GM12878 (cell line): Measurements from ENCODE around the gene MEIOSIN. TPM values are rescaled to one million over a fixed set of nuclear protein-coding genes. Genes with fewer than 3 reads are reported as not detected.

Experiments
- ATAC-seq: fragments of 200-7000 bp; cut with Tn5 transposase; 3 replicates; pipeline ENCODE4 v1.9.1; 2020; ENCODE audit warnings: mild to moderate bottlenecking, moderate library complexity
- BruUV-seq: library from RNA; stranded (reverse); fragments of 400-500 nt; replicated peaks from 2 replicates; lab custom pipeline; 2021; lab: Mats Ljungman, UMichigan
- CTCF ChIA-PET: fragments of 300-600 bp; sonication (Branson Sonifier 250); formaldehyde crosslinking; extraction: SDS; loops from one replicate; lab custom pipeline; 2021; ENCODE audit warnings: inconsistent platforms; lab: Yijun Ruan, JAX
- POLR2A ChIA-PET: fragments of 350-600 bp; formaldehyde crosslinking; extraction: SDS; loops from one replicate; lab custom pipeline; 2021; ENCODE audit warnings: inconsistent platforms; lab: Charles Lee
- RAD21 ChIA-PET: fragments of 300-600 bp; sonication (Branson Sonifier 250); formaldehyde crosslinking; loops from one replicate; lab custom pipeline; 2023; ENCODE audit warnings: antibody characterized with exemption; ENCODE audit not compliant: unreplicated experiment; lab: Charles Lee
- SMC1A ChIA-PET: fragments of 300-600 bp; sonication (Branson Sonifier 250); formaldehyde crosslinking; loops from one replicate; lab custom pipeline; 2023; ENCODE audit not compliant: unreplicated experiment, uncharacterized antibody; lab: Charles Lee
- DNase-seq: peaks from one replicate; pipeline ENCODE4 v3.0.0-alpha.2; 2011; ENCODE audit warnings: low read depth, low spot score
- FAIRE-seq: peaks from 3 replicates; lab custom pipeline; 2011; peaks lifted over from hg19 to GRCh38; lab: Jason Lieb, UNC
- H2AFZ ChIP-seq: 2 replicates; pipeline ENCODE4 v1.6.0; 2011; ENCODE audit warnings: low read depth, low read length, control low read depth; ENCODE audit not compliant: control insufficient read depth
- H3K27ac ChIP-seq: 2 replicates; pipeline ENCODE4 v1.5.1; 2011; ENCODE audit warnings: control low read depth; ENCODE audit not compliant: control insufficient read depth, insufficient read depth
- H3K27me3 ChIP-seq, 2 experiments: replicated peaks in 1 of 2; 2 replicates each; pipeline versions ENCODE4 v1.6.0 to v1.6.1; 2011; ENCODE audit warnings: low read length in 1 of 2; ENCODE audit not compliant: control insufficient read depth in 2 of 2, insufficient read depth in 2 of 2
- H3K36me3 ChIP-seq, 2 experiments: 2 replicates each; pipeline ENCODE4 v1.5.1; 2011; ENCODE audit warnings: low read length in 1 of 2; ENCODE audit not compliant: control insufficient read depth in 2 of 2, insufficient read depth in 2 of 2
- H3K4me1 ChIP-seq: 2 replicates; pipeline ENCODE4 v1.6.1; 2011; ENCODE audit warnings: mild to moderate bottlenecking, low read length, moderate library complexity, mixed read lengths; ENCODE audit not compliant: control insufficient read depth, insufficient read depth
- H3K4me2 ChIP-seq: 2 replicates; pipeline ENCODE4 v1.6.0; 2011; ENCODE audit warnings: control low read depth; ENCODE audit not compliant: control insufficient read depth, insufficient read depth
- H3K4me3 ChIP-seq: fragments of 200-600 bp; sonication (generic); 2 replicates; pipeline ENCODE4 v1.5.1; 2016
- H3K79me2 ChIP-seq: 2 replicates; pipeline ENCODE4 v1.6.0; 2011; ENCODE audit warnings: low read length; ENCODE audit not compliant: control insufficient read depth, insufficient read depth
- H3K9ac ChIP-seq: 2 replicates; pipeline ENCODE4 v1.8.0; 2011; ENCODE audit warnings: low read length, control low read depth, mixed read lengths; ENCODE audit not compliant: control insufficient read depth, insufficient read depth
- H3K9me3 ChIP-seq: replicated peaks from 3 replicates; pipeline ENCODE4 v1.5.1; 2011; ENCODE audit warnings: mild to moderate bottlenecking, low read length; ENCODE audit not compliant: control insufficient read depth, insufficient read depth
- H4K20me1 ChIP-seq: 2 replicates; pipeline ENCODE4 v1.6.0; 2011; ENCODE audit not compliant: control insufficient read depth, insufficient read depth
- BCL11A ChIP-seq: IDR thresholded peaks from 2 replicates; pipeline ENCODE4 v1.6.1; 2011; ENCODE audit warnings: low read depth, low read length
- JUND ChIP-seq: IDR thresholded peaks from 2 replicates; pipeline ENCODE4 v1.6.1; 2012; ENCODE audit warnings: low read depth, mild to moderate bottlenecking, low read length, improper control_type of control experiment, moderate library complexity
- MAX ChIP-seq: IDR thresholded peaks from 2 replicates; pipeline ENCODE4 v1.6.1; 2012; ENCODE audit warnings: low read depth, low read length, improper control_type of control experiment
- MLLT1 ChIP-seq: fragments of 450-650 bp; IDR thresholded peaks from 2 replicates; pipeline ENCODE4 v1.6.1; 2016; ENCODE audit warnings: mild to moderate bottlenecking
- NFYB ChIP-seq: IDR thresholded peaks from 2 replicates; pipeline ENCODE4 v1.6.1; 2011; ENCODE audit warnings: low read depth, mild to moderate bottlenecking, low read length, improper control_type of control experiment, moderate library complexity; ENCODE audit not compliant: insufficient read depth
- PBX3 ChIP-seq: IDR thresholded peaks from 2 replicates; pipeline ENCODE4 v1.6.1; 2011; ENCODE audit warnings: mild to moderate bottlenecking, low read depth, low read length, moderate library complexity; ENCODE audit not compliant: insufficient replicate concordance
- POLR2A ChIP-seq: IDR thresholded peaks from 2 replicates; pipeline ENCODE4 v1.6.1; 2011; ENCODE audit warnings: low read depth, mild to moderate bottlenecking, low read length
- SP1 ChIP-seq: IDR thresholded peaks from one replicate; pipeline ENCODE4 v1.6.1; 2011; ENCODE audit warnings: low read depth, low read length
- SPI1 ChIP-seq: IDR thresholded peaks from 2 replicates; pipeline ENCODE4 v1.6.1; 2011; ENCODE audit warnings: low read depth, mild to moderate bottlenecking, low read length, moderate library complexity, borderline replicate concordance; ENCODE audit not compliant: insufficient read depth
- TCF12 ChIP-seq: IDR thresholded peaks from 2 replicates; pipeline ENCODE4 v1.6.1; 2011; ENCODE audit warnings: low read depth, mild to moderate bottlenecking, low read length
- ZNF24 ChIP-seq: fragments of 450-650 bp; IDR thresholded peaks from 2 replicates; pipeline ENCODE4 v1.6.1; 2017; ENCODE audit warnings: antibody characterized with exemption, mild to moderate bottlenecking
- WGBS: methylation state at CpG from one replicate; pipeline ENCODE4 v1.1.6; 2016; ENCODE audit warnings: low lambda C conversion rate; ENCODE audit not compliant: insufficient replicate concordance, insufficient coverage; ENCODE audit errors: missing lambda C conversion rate; 5-methylcytosine and 5-hydroxymethylcytosine counted together
- in situ Hi-C: fragments of 300-500 bp; cut with MboI; formaldehyde crosslinking; loops from 9 replicates; pipeline ENCODE4 v1.14.3; 2018; ENCODE audit warnings: mixed read lengths
- intact Hi-C: fragments of 100-400 bp; cut with micrococcal nuclease; formaldehyde crosslinking; loops from one replicate; pipeline ENCODE4 v1.14.2; 2022; ENCODE audit not compliant: unreplicated experiment
- polyA plus RNA-seq, 11 experiments: library from polyadenylated mRNA; depleted of rRNA in 4 of 11; unstranded in 6 of 11; stranded (reverse) in 5 of 11; fragments of >200 nt; fragmentation: Nextera tagmentation in 4 of 11; fragmentation: Illumina TruSeq in 1 of 11; extraction: Ambion mirVana in 4 of 11; extraction: Trizol in 1 of 11; gene quantifications; 1 replicate in 1 of 11; 2 replicates in 10 of 11; pipeline versions ENCODE4 v1.2.1 to v1.2.3, GENCODE V29; 2011 to 2016; ENCODE audit warnings: inconsistent platforms in 2 of 11, missing spikeins in 2 of 11, low read depth in 1 of 11
- total RNA-seq, 4 experiments: library from RNA; depleted of rRNA in 3 of 4; stranded (reverse); fragments of >200 nt in 3 of 4; fragmentation: Illumina TruSeq in 1 of 4; extraction: Trizol in 1 of 4; gene quantifications; 2 replicates each; pipeline versions ENCODE4 v1.2.1 to v1.2.3, GENCODE V29; 2013 to 2021

The MEIOSIN gene
- total and polyA plus RNA-seq, 10 of the 15 experiments (the other 5 are each of a cell fraction or from before 2014, with no cell fraction given) = 0.05 to 0.66 (median 0.14) TPM; not detected in 4

- no peaks in the 10 kb centered on the region; the same call in 1 of the 2 replicates for H4K20me1 ChIP-seq
- 87% methylated on average over 9 of the region's 9 CpGs for WGBS
- peaks cover 17% of the 10 kb centered on the region for H3K79me2 ChIP-seq
- FAIRE-seq (no peak), DNase-seq (no peak), ATAC-seq (no peak)
- POLR2A ChIA-PET = interaction anchor here (0.6 to 0.7 kb wide), 2 partner anchors 14 to 18 kb away, joined by 3 read pairs; no protein-coding TSS in a partner anchor
- BruUV-seq = no TSS peak
- peaks cover 10 to 19% of the 10 kb centered on the region in 2 experiments for H3K36me3 ChIP-seq
- intact Hi-C loops = no loop called here
- no peak overlapping the region for H3K9ac ChIP-seq
- no peaks in the 10 kb centered on the region for H3K9me3 ChIP-seq
- CTCF ChIA-PET = interaction anchor here (0.6 to 3.8 kb wide), 4 partner anchors 8 to 184 kb away, joined by 3 to 22 read pairs (median 4); no protein-coding TSS in a partner anchor
- peaks cover 3% of the 10 kb centered on the region for H3K4me1 ChIP-seq
- no peak overlapping the region for H3K27ac ChIP-seq
- RAD21 ChIA-PET = no interaction called here
- no peaks in the 10 kb centered on the region for H3K27me3 ChIP-seq
- SMC1A ChIA-PET = interaction anchor here (2.1 to 2.4 kb wide), 2 partner anchors 11 to 30 kb away, joined by 5 to 9 read pairs; no protein-coding TSS in a partner anchor
- no peak overlapping the region for H3K4me2 ChIP-seq
- TF ChIP-seq MAX (no peak), POLR2A (peak; percentile 59), TCF12 (no peak)
- in situ Hi-C loops = no loop called here
- no peak overlapping the region for H3K4me3 ChIP-seq
- H2AFZ ChIP-seq = no peak overlapping the region
Observed at GRCh38 chr19:45687599-45687998, 45.6 kb upstream of the MEIOSIN start.

GRCh38 chr19:45691516-45692186 lies 41.6 kb upstream of the MEIOSIN start, which contains the start of gene SNRPD2:
Gene SNRPD2, minus strand, starts transcription at chr19:45691953. Its CDS starts 65 bp downstream, at chr19:45691888.
- H3K27me3 ChIP-seq = no peaks in the 10 kb centered on the region
- H3K36me3 ChIP-seq = peaks cover 8 to 27% of the 10 kb centered on the region in 2 experiments
- H3K9ac ChIP-seq = peak within 1 kb of the TSS; percentile 92
- no peaks in the 10 kb centered on the region for H3K9me3 ChIP-seq
- peak within 1 kb of the TSS; percentile 97 for H3K4me2 ChIP-seq
- H3K79me2 ChIP-seq = peaks cover 31% of the 10 kb centered on the region
- no peaks in the 10 kb centered on the region for H4K20me1 ChIP-seq
- intact Hi-C loops (loop anchor here (5.0 kb wide), 2 partner anchors 76 to 109 kb away; partner anchors contain the start of genes OPA3 and SIX5), in situ Hi-C loops (no loop called here)
- peak within 1 kb of the TSS; percentile 99 for H2AFZ ChIP-seq
- WGBS = 2% methylated on average over 36 of the region's 36 CpGs
- ChIA-PET CTCF (interaction anchor here (0.6 to 4.6 kb wide), 27 partner anchors 11 to 264 kb away, joined by 3 to 73 read pairs (median 8); partner anchors contain the start of genes FBXO46, GIPR and SIX5), POLR2A (interaction anchor here (0.6 to 4.8 kb wide), 24 partner anchors 9 to 692 kb away, joined by 3 to 54 read pairs (median 4); partner anchors contain the start of genes FBXO46, SIX5 and TRAPPC6A), SMC1A (interaction anchor here (0.6 to 4.5 kb wide), 21 partner anchors 8 to 213 kb away, joined by 3 to 31 read pairs (median 4); partner anchors contain the start of genes FBXO46 and GIPR), RAD21 (interaction anchor here (0.6 to 3.2 kb wide), 20 partner anchors 11 to 318 kb away, joined by 3 to 41 read pairs (median 5); partner anchors contain the start of genes DMWD, FBXO46, GIPR and SIX5)
- peak within 1 kb of the TSS; percentile 76 for H3K4me3 ChIP-seq
- FAIRE-seq (no peak), ATAC-seq (peak; percentile 69), DNase-seq (peak; percentile 83)
- peak within 1 kb of the TSS; percentile 82 for H3K27ac ChIP-seq
- BruUV-seq = TSS peak; percentile 95
- H3K4me1 ChIP-seq = peaks cover 10% of the 10 kb centered on the region
- no peak for TF ChIP-seq NFYB
- no peak for TF ChIP-seq ZNF24
- TF ChIP-seq PBX3 = no peak
- TF ChIP-seq SP1 = no peak
- TF ChIP-seq MLLT1 = peak; percentile 6; the same call in 1 of the 2 replicates
- TF ChIP-seq BCL11A = no peak
- TF ChIP-seq JUND = 0 out of 2 replicates have a peak, but pooled peaks have one; percentile 20
- peak; percentile 91 for TF ChIP-seq SPI1
- no peak for TF ChIP-seq TCF12
